GM19351 (cell line): ENCODE data around the gene PBRM1.
"Not testable (repeated sequence)": the region's sequence is repeated elsewhere in the genome, so short reads cannot be mapped to it uniquely, and the experiment has no call there.

Experiments
- ATAC-seq: cut with Tn5 transposase; IDR thresholded peaks from one replicate; pipeline ENCODE4 v1.9.1; 2021; ENCODE audit warnings: mild to moderate bottlenecking, moderate library complexity; ENCODE audit not compliant: unreplicated experiment

PBRM1 gene

GRCh38 chr3:52704611-52705437 lies 19.1 kb upstream of the PBRM1 start:
- no peak for ATAC-seq

GRCh38 chr3:52703341-52703740 lies 17.6 kb upstream of the PBRM1 start:
- no peak for ATAC-seq

DNA sequence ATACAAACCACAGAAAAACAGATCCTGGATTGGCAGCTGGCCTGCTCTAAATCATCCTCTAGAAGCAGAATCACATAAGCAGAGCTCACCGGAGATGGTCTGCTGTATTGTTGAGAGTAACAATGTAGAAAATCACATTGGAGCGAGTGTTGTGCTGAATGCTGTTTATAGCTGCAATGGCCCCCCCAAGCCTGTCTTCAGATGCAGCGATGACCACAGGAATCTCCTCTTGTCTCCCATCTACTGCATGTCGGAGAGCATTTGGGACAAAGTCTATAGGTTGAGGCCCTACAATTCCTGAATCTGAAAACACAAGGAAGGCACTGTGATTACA lies 11.9 kb upstream of the PBRM1 start:
- ATAC-seq, result no peak

GRCh38 chr3:52696830-52697631 lies 11.3 kb upstream of the PBRM1 start:
- ATAC-seq, result no peak

DNA sequence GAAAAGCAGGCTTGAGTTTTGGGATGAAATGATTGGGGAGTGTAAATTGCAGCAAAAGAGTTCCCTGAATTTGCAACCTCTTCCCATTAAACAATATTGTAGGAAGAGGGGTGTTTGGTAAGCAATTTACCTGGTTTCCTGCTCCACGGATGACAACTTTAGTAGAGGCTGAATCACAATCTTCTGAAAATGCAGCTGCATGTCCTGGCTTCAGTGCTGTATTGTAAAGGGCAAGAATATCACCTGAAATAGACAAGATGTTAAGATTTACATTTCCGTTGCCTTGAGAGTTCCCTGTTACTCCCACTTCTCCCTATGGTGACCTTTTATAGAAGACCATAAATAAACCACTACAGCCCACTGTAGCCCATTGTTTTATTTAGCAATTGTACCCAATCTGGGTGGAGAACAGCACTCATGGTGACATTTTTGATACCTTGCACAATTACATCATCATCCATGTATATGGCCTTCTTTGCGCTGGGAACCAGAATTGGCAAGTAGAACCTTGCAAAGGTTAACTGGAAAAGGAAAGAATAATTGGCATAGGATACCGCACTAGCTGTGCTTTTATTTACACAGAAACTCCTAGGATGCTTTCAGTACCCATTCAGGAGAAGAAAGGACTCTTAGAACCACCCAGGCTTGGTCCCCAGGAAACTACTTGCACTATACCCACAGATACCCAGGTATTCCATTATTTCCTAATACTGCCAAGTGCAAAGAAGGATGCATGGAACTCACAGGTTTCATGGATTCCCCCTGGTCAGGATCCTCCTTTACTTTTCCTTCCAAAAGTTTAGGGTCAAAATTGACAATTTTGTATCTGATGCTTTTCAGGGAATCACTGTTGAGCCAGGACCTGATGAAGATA lies 10.3 kb upstream of the PBRM1 start:
- no peak for ATAC-seq

GRCh38 chr3:52694528-52695189 lies 8.9 kb upstream of the PBRM1 start:
- no peak for ATAC-seq

DNA sequence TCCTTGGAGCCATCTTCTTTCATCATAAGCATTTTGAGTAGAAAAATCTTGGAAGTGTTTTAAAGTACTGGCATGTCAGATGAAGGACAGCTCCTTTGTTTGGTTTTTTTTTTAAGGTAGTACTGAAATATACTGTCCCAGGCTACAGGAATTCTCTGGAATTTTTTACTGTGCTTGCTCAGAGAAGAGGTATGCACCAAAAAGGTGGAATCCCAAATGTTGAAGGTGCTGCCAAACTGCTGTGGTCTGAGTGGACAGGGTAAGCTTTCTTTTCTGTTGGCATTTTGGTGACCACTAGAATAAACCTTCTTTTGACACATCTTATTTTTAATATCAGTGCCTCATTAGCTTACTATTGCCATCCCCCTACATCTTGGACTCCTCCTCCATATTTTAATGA lies 7.4 kb upstream of the PBRM1 start:
- ATAC-seq, result no peak

GRCh38 chr3:52690560-52690959 lies 4.8 kb upstream of the PBRM1 start:
- ATAC-seq, result no peak

- ATAC-seq, result no peak
These were observed 3.4 kb upstream of the PBRM1 start for GRCh38 chr3:52689151-52689550.

DNA sequence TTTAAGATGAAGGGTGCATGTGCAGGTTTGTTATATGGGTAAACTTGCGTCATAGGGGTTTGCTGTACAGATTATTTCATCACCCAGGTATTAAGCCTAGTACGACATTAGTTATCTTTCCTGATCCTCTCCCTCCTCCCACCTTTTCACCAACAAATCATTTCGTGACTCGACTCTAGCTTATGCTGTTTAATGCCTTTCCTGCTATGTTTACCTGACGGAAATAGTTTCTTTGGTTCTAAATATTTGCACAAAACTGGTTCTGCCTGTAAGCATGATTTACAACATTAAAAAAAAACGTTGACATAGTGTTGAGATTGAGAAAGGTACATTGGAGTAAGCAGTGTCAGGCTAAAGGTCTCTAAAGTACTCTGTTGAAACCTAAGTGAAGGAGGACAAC lies 2.6 kb upstream of the PBRM1 start:
- ATAC-seq, result no peak

DNA sequence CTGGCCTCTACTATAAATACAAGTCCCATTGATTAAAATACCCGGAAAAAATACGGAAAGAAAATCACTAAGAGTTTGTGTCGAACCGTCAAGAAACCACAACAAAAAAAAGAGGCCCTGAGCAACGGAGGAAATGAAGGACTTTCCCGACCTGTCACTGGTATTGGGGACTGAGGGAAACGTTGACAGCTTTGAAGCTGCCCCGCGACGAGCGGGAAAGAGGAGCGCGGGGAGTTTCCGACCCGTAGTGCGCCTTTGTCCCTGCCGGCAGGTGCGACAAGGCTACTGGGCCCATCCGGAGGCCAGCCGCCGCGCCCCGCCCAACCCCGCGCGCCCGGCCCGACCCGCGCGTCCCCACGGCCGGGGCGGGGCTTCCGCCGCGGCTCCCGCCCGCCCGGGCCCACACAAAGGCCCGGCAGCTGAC lies 416 bp downstream of the PBRM1 start:
- peak; percentile 77 for ATAC-seq

GRCh38 chr3:52684184-52684583 lies 1.5 kb downstream of the PBRM1 start:
- ATAC-seq, result no peak

- no peak for ATAC-seq
These were observed 2.1 kb downstream of the PBRM1 start for GRCh38 chr3:52683611-52684010.

DNA sequence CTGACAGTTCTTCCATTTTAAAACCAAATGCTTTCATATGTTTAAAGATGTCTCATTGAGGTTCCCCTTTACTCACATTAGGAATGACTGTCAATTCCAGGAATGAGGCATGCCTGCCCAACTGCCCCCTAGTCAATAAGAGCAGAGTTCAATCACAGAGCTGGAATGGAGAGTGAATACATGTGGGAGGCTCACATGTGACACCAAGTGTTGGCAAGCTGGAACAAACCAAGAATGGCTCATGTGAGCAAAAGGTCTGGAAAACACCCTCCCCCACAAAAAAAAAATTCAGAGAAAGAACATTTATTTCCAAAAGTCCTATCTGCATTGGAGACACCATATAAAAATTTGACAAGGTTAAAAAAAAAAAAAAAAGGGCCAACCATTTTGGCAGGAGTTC lies 3.7 kb downstream of the PBRM1 start:
- no peak for ATAC-seq

GRCh38 chr3:52681596-52681995 lies 4.1 kb downstream of the PBRM1 start:
- ATAC-seq, result no peak

DNA sequence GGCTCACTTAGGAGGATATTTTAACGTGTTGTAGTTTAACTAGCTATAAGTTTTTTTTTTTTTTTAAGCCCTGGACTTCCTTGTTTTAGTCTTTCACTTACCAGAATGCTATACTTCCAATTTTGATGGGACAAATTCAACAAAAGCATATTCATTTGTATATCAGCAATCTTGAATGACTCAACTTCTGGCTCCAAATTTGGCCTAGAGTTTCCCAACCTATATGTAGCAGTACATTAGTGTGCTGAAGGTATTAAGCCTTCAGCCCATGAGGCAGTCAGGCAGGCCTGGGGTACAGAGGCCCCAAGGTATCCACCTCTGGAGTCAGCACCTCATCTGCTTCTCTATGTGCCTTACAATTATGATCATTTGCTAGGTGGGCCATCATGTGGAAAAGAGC lies 5.9 kb downstream of the PBRM1 start:
- no peak for ATAC-seq

- ATAC-seq, result no peak
These were observed 6.5 kb downstream of the PBRM1 start for GRCh38 chr3:52679199-52679538.

DNA sequence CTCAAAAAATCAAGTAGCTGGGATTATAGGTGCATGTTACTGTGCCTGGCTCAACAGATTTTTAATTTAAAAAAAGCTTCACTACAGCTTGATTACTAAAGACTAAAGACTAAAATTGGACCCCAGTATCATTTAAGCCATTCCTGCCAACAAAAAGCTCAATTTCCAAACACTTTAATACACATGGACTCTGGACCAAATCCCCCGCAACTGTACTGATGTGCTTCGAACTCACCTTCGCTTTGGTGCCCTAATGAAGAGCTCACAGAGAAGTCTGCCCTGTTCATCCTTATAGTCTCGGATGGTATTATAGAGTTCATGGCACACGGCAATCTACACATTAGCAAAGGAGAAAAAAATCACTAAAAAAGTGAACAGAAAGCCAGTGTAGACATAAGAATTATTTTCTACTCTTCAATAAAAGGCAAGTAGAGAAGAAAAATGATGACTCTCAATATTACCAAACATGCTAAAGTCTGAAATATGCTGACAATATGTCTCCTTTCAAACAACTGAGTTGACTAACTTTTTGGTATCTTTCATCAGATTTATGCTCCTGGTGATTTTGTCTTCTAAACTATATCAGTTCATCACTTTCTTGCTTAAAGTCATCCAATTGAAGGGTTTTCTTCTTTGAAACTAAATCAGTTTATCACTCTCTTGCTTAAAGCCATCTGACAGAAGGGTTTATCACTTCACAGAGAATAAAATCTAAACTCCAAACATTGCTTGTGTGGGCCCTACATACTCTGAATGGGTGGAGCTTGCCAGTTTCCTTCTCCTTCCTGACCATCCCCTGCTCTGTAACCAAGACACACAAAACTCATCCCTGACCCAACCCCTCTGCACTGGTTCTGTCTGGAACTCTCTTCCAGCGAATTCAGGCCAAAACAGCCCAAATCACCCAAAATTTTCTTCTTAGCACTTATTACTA lies 7.2 kb downstream of the PBRM1 start:
- ATAC-seq, result no peak

- not testable (repeated sequence) for ATAC-seq
These were observed 9.5 kb downstream of the PBRM1 start for GRCh38 chr3:52676201-52676600.

DNA sequence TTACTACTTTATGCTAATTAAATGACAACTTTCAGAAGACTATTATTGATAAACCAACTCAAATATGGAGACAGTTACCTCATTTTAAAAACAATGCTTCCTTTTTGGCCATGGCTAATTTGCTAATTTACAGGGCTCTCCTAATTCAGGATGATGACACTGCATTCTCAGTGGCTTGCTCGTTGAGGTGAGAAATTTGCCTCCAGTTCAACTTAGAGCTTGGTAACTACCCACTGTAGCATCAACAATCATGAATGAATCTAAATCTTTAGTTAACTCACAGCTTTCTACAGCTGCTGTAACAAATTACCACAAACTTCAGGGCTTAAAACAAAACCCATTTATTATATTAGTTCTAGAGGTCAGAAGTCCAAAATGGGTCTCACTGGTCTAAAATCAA lies 14.0 kb downstream of the PBRM1 start:
- ATAC-seq, result no peak
